GM13977 (cell line): ENCODE results near the gene NXNL1.
A peak's percentile ranks its signal among the peaks of the same experiment; 100 is the strongest.

Experiments
- DNase-seq: peaks from one replicate; pipeline ENCODE4 v3.0.0; 2012; ENCODE audit warnings: low spot score
- in situ Hi-C: fragments of 300-500 bp; cut with MboI; formaldehyde crosslinking; loops from one replicate; pipeline ENCODE4 v1.12.0; 2022; ENCODE audit warnings: low sequenced_read_pairs, low pct_unique_long_range_greater_than_20kb, mixed read lengths, inconsistent platforms; ENCODE audit not compliant: unreplicated experiment
- TF ChIP-seq, protein P1 (sequence below): IDR thresholded peaks from 2 replicates; pipeline ENCODE4 v1.5.1; 2012; ENCODE audit warnings: mild to moderate bottlenecking, control low read depth; ENCODE audit not compliant: insufficient read depth; ENCODE audit errors: extremely low read depth, missing control alignments

Gene NXNL1

GRCh38 chr19:17454576-17455071, 6.1 kb downstream of the NXNL1 start:
- peak; percentile 32 for DNase-seq
- in situ Hi-C loops, result no loop called here
- TF ChIP-seq, protein P1, sequence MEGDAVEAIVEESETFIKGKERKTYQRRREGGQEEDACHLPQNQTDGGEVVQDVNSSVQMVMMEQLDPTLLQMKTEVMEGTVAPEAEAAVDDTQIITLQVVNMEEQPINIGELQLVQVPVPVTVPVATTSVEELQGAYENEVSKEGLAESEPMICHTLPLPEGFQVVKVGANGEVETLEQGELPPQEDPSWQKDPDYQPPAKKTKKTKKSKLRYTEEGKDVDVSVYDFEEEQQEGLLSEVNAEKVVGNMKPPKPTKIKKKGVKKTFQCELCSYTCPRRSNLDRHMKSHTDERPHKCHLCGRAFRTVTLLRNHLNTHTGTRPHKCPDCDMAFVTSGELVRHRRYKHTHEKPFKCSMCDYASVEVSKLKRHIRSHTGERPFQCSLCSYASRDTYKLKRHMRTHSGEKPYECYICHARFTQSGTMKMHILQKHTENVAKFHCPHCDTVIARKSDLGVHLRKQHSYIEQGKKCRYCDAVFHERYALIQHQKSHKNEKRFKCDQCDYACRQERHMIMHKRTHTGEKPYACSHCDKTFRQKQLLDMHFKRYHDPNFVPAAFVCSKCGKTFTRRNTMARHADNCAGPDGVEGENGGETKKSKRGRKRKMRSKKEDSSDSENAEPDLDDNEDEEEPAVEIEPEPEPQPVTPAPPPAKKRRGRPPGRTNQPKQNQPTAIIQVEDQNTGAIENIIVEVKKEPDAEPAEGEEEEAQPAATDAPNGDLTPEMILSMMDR, result no peak

DNA sequence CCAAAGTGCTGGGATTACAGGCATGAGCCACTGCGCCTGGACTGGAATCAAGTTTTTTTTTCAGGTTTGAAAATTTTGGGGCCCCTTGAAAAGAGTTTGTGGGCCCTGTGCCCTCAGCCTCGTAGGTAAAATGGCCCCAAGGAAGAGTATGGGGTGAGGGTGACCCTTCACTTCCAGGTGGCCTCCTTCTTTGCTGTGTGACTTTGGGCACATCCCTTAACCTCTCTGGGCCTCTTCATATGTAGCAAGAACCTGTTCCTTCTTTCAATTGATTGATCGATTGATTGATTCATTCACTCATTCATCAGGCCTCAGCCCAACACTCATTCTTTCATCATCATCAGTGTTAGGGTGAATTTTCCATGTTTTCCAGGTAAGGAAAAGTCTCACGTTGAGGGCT, 8.9 kb downstream of the NXNL1 start:
- DNase-seq, result no peak
- TF ChIP-seq, protein P1, result no peak
- in situ Hi-C loops, result no loop called here

DNA sequence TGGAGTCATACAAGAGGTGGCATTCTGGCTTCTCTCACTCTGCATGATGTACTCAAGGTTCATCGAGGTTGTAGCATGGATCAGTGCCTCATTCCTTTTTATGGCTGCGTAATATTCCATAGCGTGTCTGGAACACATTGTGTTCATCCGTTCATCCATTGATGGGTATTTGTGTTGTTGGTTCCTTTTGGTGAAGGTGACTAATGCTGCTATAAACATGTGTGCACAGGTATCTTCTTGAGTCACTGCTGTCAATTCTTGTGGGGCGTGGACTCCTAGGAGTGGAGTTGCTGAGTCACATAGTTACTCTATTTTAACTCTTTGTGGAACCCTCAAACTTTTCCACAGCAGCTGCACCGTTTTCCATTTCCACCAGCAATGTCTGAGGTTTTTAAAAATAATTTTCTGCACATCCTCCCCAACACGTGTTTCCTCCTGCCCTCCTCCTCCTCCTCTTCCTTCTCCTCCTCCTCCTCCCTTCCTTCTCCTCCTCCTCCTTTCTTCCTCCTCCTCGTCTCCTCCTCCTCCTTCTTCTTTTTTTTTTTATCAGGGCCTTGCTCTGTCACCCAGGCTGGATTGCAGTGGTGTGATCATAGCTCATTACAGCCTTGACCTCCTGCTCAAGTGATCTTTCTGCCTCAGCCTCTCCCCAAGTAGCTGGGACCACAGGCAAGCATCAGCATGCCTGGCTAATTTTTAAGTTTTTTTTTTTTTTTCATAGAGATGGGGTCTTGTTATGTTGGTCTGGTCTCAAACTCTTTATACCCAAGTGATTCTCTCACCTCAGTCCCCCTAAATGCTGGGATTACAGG, 10.3 kb downstream of the NXNL1 start:
- in situ Hi-C loops, result no loop called here
- peak; percentile 54 for DNase-seq

DNA sequence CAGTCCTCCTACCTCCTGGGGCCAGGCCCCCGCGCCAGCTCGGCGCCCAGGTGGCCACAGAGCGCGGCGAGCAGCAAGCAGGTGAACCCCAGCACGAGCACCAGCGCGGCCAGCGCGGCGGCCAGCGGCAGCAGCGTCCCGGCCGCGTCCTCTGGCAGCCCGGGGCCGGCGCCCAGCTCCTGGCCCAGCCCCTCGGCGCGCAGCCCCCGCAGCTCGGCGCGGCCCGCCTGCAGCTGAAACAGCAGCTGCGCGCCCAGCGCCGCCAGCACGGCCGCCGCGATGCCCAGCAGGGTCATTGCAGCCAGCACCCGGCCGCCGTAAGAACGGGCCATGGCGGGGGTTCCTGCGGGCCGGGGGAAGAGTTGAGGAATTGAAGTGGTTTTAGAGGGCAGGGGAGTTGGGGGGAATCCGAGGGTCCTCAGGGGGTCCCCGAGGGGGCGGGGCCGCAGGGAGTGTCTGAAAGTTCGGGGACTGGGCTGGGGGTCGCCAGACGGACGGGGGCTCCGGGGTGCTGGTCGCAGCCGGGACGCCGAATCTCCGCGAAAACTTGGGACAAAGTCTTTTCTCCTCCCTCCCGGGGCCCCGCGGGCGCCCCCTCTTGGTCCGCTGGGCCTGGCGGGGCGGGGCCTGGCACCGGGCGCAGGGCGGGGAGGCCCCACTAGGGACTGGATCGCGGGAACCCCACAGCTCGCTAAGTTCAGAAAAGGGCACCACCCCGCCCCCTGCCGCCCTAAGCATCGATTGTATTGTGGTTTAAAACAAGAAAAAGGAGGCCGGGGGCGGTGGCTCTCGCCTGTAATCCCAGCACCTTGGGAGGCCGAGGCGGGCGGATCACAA, 12.4 kb downstream of the NXNL1 start, which contains the start of gene TMEM221:
TMEM221 (minus strand) TSS at position 538 of the 837 bp plus-strand sequence; CDS start at position 332, 206 bp downstream.
- DNase-seq, result peak; percentile 79
- TF ChIP-seq, protein P1, result peak; percentile 55
- in situ Hi-C loops, result no loop called here

More for the DNA sequence above, 10.3 kb downstream of the NXNL1 start:
- TF ChIP-seq, protein P1, result no peak

GRCh38 chr19:17447704-17448130, 13.0 kb downstream of the NXNL1 start:
- no peak for DNase-seq
- TF ChIP-seq, protein P1, result no peak
- in situ Hi-C loops, result no loop called here

- TF ChIP-seq, protein P1, result no peak
- no peak for DNase-seq
- in situ Hi-C loops, result no loop called here
Measured at GRCh38 chr19:17445526-17446165, 15.1 kb downstream of the NXNL1 start.
